Activated CD8-positive, alpha-beta memory T cell treated with anti-CD3 and anti-CD28 coated beads for 36 hours (primary cell): ENCODE measurements around the gene DPP3. TPM values are rescaled to one million over a fixed set of nuclear protein-coding genes. Genes with fewer than 3 reads are reported as not detected.

Source experiments
- CTCF ChIA-PET: fragments of 350-600 bp; sonication (Branson Sonifier 250); formaldehyde crosslinking; loops from one replicate; lab custom pipeline; 2021; ENCODE audit warnings: antibody characterized with exemption; lab: Charles Lee
- POLR2A ChIA-PET: fragments of 350-600 bp; sonication (Branson Sonifier 250); formaldehyde crosslinking; loops from one replicate; lab custom pipeline; 2021; ENCODE audit warnings: antibody characterized with exemption; lab: Charles Lee
- total RNA-seq, 2 experiments: library from RNA; stranded (reverse); gene quantifications; one replicate each; pipeline ENCODE4 v1.2.3, GENCODE V29; 2021

Gene DPP3
- total RNA-seq, 2 experiments from 2014 or later, result 68.6 to 72.3 TPM

- ChIA-PET POLR2A (no interaction called here), CTCF (interaction anchor here (0.9 to 1.8 kb wide), 3 partner anchors 22 to 158 kb away, joined by 3 to 4 read pairs (median 3); no protein-coding TSS in a partner anchor)
Observed at GRCh38 chr11:66542362-66542761, 62.1 kb downstream of the DPP3 start.

GRCh38 chr11:66543263-66544107 is 63.3 kb downstream of the DPP3 start:
- POLR2A ChIA-PET, result no interaction called here
- CTCF ChIA-PET, result interaction anchor here (1.0 to 3.9 kb wide), 3 partner anchors 9 to 135 kb away, joined by 4 to 18 read pairs (median 5); partner anchors contain the start of gene RBM4B

- CTCF ChIA-PET, result interaction anchor here (1.1 to 3.9 kb wide), 3 partner anchors 12 to 133 kb away, joined by 3 to 18 read pairs (median 9); partner anchors contain the start of genes CTSF and RBM4B
- POLR2A ChIA-PET, result interaction anchor here (1.1 to 1.5 kb wide), 2 partner anchors 65 to 94 kb away, joined by 4 to 8 read pairs; partner anchors contain the start of genes DPP3 and RBM4
Observed at GRCh38 chr11:66544952-66545351, 64.7 kb downstream of the DPP3 start.

- ChIA-PET CTCF (interaction anchor here (1.1 to 3.9 kb wide), 5 partner anchors 13 to 132 kb away, joined by 3 to 18 read pairs (median 3); partner anchors contain the start of genes CTSF, MRPL11 and RBM4B), POLR2A (interaction anchor here (0.6 to 2.0 kb wide), 11 partner anchors 9 to 858 kb away, joined by 3 to 8 read pairs (median 4); partner anchors contain the start of genes BBS1, CTSF, DPP3 and NPAS4)
Observed at GRCh38 chr11:66545701-66546367, 65.6 kb downstream of the DPP3 start, which contains the start of gene ZDHHC24. TSS of gene ZDHHC24 (minus strand) at chr11:66546048. CDS start at chr11:66546003, 45 bp downstream.

GRCh38 chr11:66546368-66546965 is 66.2 kb downstream of the DPP3 start, which contains the start of gene ACTN3:
TSS of gene ACTN3 (plus strand) at chr11:66546903. CDS start at chr11:66546938, 35 bp downstream.
- ChIA-PET POLR2A (interaction anchor here (0.6 to 2.0 kb wide), 11 partner anchors 9 to 857 kb away, joined by 3 to 8 read pairs (median 4); partner anchors contain the start of genes BBS1, CTSF, DPP3 and NPAS4), CTCF (interaction anchor here (0.7 to 3.9 kb wide), 6 partner anchors 13 to 131 kb away, joined by 3 to 18 read pairs (median 3); partner anchors contain the start of genes CTSF, MRPL11 and RBM4B)

GRCh38 chr11:66546966-66547661 is 66.9 kb downstream of the DPP3 start:
- ChIA-PET CTCF (interaction anchor here (0.7 to 3.9 kb wide), 5 partner anchors 21 to 131 kb away, joined by 3 to 18 read pairs (median 3); partner anchors contain the start of genes CTSF, MRPL11 and RBM4B), POLR2A (interaction anchor here (1.1 to 2.0 kb wide), 3 partner anchors 14 to 70 kb away, joined by 4 to 5 read pairs (median 4); partner anchors contain the start of genes CTSF and RBM14)

- ChIA-PET CTCF (interaction anchor here (1.1 to 2.8 kb wide), 3 partner anchors 20 to 130 kb away, joined by 3 to 9 read pairs (median 3); partner anchors contain the start of genes CTSF and RBM4B), POLR2A (interaction anchor here (1.7 to 2.0 kb wide), 2 partner anchors 14 to 21 kb away, joined by 4 to 5 read pairs; partner anchors contain the start of gene CTSF)
Observed at GRCh38 chr11:66547662-66548009, 67.4 kb downstream of the DPP3 start.

- CTCF ChIA-PET, result interaction anchor here (0.8 to 1.1 kb wide), 2 partner anchors 14 to 129 kb away, joined by 3 read pairs; partner anchors contain the start of gene RBM4B
- POLR2A ChIA-PET, result no interaction called here
Observed at GRCh38 chr11:66548041-66548440, 67.8 kb downstream of the DPP3 start.

GRCh38 chr11:66548774-66549630 is 68.8 kb downstream of the DPP3 start:
- CTCF ChIA-PET, result interaction anchor here (0.6 to 1.1 kb wide), 4 partner anchors 13 to 653 kb away, joined by 3 read pairs; partner anchors contain the start of gene RBM4B
- POLR2A ChIA-PET, result no interaction called here

- CTCF ChIA-PET, result interaction anchor here (0.7 kb wide), 1 partner anchor 130 kb away, joined by 3 read pairs; no protein-coding TSS in a partner anchor
- POLR2A ChIA-PET, result interaction anchor here (0.7 kb wide), 1 partner anchor 699 kb away, joined by 4 read pairs; no protein-coding TSS in a partner anchor
Observed at GRCh38 chr11:66549696-66550095, 69.5 kb downstream of the DPP3 start.

- ChIA-PET CTCF (no interaction called here), POLR2A (no interaction called here)
Observed at GRCh38 chr11:66550887-66551286, 70.7 kb downstream of the DPP3 start.

- ChIA-PET POLR2A (no interaction called here), CTCF (no interaction called here)
Observed at GRCh38 chr11:66554602-66555001, 74.4 kb downstream of the DPP3 start.

- ChIA-PET POLR2A (no interaction called here), CTCF (no interaction called here)
Observed at GRCh38 chr11:66555416-66555815, 75.2 kb downstream of the DPP3 start.

- ChIA-PET CTCF (no interaction called here), POLR2A (no interaction called here)
Observed at GRCh38 chr11:66556086-66556485, 75.9 kb downstream of the DPP3 start.

GRCh38 chr11:66557733-66558326 is 77.6 kb downstream of the DPP3 start:
- ChIA-PET CTCF (no interaction called here), POLR2A (no interaction called here)
